GM19468 (cell line): ENCODE measurements around the gene TNNT2.

ENCODE experiments used
- ATAC-seq: cut with Tn5 transposase; IDR thresholded peaks from one replicate; pipeline ENCODE4 v1.9.1; 2021; ENCODE audit warnings: mild to moderate bottlenecking, moderate library complexity, moderate number of reproducible peaks; ENCODE audit not compliant: unreplicated experiment; ENCODE audit errors: extremely low read depth

The TNNT2 gene

DNA sequence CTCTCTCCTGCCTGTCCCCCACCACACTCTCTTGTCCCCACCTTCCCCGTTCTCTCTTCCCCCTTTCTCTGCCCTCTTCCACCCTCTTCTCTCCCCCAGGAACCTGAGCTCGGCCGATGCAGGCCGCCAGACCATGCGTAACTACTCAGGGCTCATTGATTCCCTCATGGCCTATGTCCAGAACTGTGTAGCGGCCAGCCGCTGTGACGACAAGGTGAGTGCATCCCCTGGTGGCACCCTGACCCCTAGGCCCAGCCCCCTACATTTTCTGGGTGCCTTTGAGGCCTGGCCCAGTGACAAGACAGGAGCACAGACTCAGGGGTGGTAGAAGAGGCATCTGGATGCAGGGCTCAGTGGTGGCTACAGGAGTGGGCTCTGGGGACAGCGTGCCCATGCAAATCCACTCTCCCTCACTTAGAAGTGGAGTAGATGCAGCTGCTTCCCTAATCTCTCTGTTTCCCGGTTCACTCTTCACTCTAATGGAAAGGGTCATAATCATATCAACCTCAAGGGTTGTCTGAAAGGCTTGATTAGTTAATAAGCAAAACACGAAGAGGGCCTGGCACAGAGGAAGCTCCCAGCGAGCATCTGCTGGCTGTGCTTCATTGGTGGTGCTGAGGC, 57.2 kb downstream of the TNNT2 start:
- no peak for ATAC-seq

- ATAC-seq, result no peak
Observed at GRCh38 chr1:201319631-201320030, 57.8 kb downstream of the TNNT2 start.

- ATAC-seq, result no peak
Observed at GRCh38 chr1:201318504-201319340, 58.8 kb downstream of the TNNT2 start.

GRCh38 chr1:201317551-201317950, 59.9 kb downstream of the TNNT2 start:
- ATAC-seq, result no peak

DNA sequence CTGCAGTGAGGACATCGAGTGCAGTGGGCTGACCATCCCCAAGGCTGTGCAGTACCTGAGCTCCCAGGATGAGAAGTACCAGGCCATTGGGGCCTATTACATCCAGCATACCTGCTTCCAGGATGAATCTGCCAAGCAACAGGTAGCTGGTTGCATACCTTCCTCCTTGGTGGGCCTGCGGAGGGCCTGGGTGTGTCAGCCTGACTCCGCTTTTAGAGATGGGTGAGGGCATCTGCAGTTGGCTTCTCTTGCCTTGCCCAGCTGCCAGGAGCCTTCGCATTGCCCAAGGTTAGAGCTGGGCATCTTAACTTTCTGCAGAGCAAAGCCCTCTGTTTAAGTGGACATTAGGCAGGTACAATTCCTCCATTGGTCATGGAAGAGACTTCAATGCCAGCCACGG, 60.9 kb downstream of the TNNT2 start:
- ATAC-seq, result no peak

- ATAC-seq, result no peak
Observed at GRCh38 chr1:201313086-201313485, 64.4 kb downstream of the TNNT2 start.

DNA sequence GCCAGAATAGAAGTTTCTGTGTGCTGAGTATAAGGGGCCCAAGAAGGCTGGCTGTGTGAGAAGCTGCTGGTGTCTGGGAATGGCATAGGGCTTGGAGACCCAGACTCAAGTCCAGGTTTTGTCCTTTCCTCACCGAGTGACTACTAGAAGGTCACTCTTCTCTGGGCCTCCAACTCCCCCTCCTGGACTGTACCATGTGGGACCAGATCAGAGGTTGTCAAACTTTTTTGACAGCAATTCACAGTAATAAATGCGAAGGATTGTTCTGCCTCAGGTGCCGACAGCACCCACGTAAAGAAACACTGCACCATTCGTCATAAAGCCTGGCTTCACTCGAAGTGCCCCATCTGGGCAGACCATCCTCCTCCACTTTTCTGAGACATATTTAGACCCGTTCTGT, 65.2 kb downstream of the TNNT2 start:
- no peak for ATAC-seq

DNA sequence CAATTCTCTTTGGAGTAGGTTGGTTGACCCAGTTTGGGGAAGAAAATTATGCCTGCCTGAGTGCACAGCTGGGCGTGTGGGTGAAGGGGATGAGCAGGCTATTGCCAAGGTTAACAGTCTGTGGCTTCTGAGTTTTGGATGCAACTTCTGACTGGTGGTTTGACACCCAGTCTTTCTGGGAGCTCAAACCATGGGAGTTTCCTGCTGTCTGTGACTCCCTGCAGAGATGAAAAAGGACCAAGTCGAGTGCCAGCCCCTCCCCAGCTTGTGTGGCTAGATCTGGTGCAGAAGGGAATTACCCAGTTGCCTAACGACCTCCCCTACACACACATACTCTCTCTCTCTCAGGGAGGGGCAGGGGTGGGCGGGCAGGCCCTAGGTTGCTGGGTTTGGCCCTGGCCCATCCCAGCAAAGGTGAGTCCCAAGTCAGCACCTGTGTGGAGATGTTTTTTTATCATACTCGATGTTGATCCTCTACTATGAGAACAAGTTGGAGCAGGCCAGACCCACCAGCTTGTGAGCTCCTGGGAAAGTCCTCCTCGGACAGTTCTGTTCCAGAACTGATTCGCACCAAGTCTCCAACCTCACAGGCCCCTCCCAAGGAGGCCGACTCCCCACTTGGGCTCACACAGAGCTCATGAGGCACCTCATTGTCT, 66.0 kb downstream of the TNNT2 start:
- ATAC-seq, result no peak

DNA sequence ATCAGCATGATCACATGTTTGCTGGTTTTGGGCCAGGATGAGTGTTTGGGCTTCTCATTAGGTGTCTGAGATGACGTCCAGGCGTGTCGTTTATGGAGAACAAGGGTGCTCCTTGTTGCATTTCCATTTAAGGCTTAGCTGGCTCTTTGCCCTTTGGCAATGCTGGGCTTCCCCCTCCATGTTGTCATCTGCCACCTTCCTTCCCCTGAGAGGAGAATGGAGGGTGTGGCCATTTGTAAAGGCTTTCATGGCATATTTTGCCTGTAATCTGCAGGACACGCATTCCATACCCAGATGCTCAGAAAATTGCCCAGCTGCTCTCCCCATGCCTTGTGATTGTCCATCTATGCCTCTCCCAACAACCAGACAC, 66.5 kb downstream of the TNNT2 start:
- ATAC-seq, result no peak

DNA sequence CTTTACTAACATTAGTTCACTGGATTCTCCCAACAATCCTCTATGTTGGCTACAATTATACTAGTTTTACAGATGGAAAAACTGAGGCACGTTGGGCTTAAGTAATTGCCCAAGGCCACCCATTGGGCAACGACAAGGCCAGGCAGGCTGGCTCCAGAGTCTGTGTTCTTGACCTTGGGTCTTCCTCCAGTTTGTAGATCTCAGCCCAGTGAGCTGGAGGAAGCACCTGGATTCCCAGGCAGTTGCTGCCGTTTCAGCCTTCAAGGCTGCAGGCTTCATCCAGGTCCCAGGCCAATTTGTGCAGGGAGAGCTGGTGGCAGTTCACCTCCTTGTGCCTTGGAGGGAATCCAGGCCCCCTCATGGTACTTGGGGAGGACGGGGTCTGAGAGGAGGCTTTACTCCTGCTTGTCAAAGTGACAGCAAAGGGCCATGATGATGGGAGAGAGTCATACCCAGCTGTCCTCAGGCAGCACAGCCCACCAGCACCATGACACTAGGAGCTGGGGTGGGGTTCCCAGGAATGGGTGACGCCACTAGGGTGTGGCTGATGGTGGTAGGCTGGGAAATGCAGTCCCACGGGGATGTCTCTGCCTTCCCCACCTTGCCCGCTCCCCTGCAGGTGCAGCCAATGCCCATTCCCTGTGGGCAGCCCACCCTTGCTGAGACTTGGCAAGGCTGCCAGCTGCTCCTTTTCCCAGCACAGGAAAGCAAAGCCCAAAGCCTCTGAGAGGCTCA, 67.1 kb downstream of the TNNT2 start:
- no peak for ATAC-seq

- ATAC-seq, result no peak
Observed at GRCh38 chr1:201309416-201309815, 68.1 kb downstream of the TNNT2 start.
